ENCODE data around the gene PHYKPL.

GRCh38 chr5:178221282-178221681 lies 11.3 kb downstream of the PHYKPL start:
- no peak for TF ChIP-seq CTCF (IDR thresholded peaks at IDR 0.05)
- TF ChIP-seq POLR2A (IDR thresholded peaks at IDR 0.05), result no peak
- no peak for TF ChIP-seq EP300 (IDR thresholded peaks at IDR 0.05)
